ENCODE results near the gene HIRA.

GRCh38 chr22:19447330-19448075, 16.0 kb upstream of the HIRA start, which contains the start of gene C22orf39:
- TF ChIP-seq CTCF (IDR thresholded peaks at IDR 0.05): no peak
- TF ChIP-seq BHLHE40 (IDR thresholded peaks at IDR 0.05; ENCODE audit: low read depth, low read length): no peak
- TF ChIP-seq POLR2A (IDR thresholded peaks at IDR 0.05; ENCODE audit: low read length): peak; percentile 66
- no peak for TF ChIP-seq RAD21 (conservative IDR thresholded peaks at IDR 0.05 in 1 of 2, IDR thresholded peaks at IDR 0.05 in 1 of 2)
- no peak for TF ChIP-seq REST (IDR thresholded peaks at IDR 0.05)
- TF ChIP-seq MYC (IDR thresholded peaks at IDR 0.05; ENCODE audit: borderline replicate concordance, low read length): no peak
- TF ChIP-seq CBX2 (IDR thresholded peaks at IDR 0.05; ENCODE audit: borderline replicate concordance, low read depth): no peak
- peak; percentile 91 for TF ChIP-seq PBX3 (IDR thresholded peaks at IDR 0.05)
- TF ChIP-seq USF2 (IDR thresholded peaks at IDR 0.05): peak; percentile 52
- TF ChIP-seq NPAS2 (CRISPR knock-in tag; IDR thresholded peaks at IDR 0.05; ENCODE audit: borderline replicate concordance): no peak

Measured in A549 (cell line).